Endothelial cell (in vitro differentiated cells): Measurements from ENCODE around the gene CCS. TPM values are rescaled to one million over a fixed set of nuclear protein-coding genes. Genes with fewer than 3 reads are reported as not detected.
"Not testable (repeated sequence)": the region's sequence is repeated elsewhere in the genome, so short reads cannot be mapped to it uniquely, and the experiment has no call there.

Source experiments
- DNase-seq: peaks from one replicate; pipeline ENCODE4 v3.0.0; 2021; ENCODE audit warnings: low spot score
- H3K27ac Mint-ChIP-seq: one replicate; pipeline ENCODE4 v1.8.0; 2021; ENCODE audit warnings: mixed read lengths, inconsistent platforms; ENCODE audit not compliant: unreplicated experiment
- H3K27me3 Mint-ChIP-seq: one replicate; pipeline ENCODE4 v1.8.0; 2021; ENCODE audit warnings: mild to moderate bottlenecking, moderate library complexity, mixed read lengths, inconsistent platforms; ENCODE audit not compliant: unreplicated experiment
- H3K36me3 Mint-ChIP-seq: one replicate; pipeline ENCODE4 v1.8.0; 2021; ENCODE audit warnings: mild to moderate bottlenecking, low read depth, mixed read lengths, inconsistent platforms; ENCODE audit not compliant: unreplicated experiment
- H3K4me1 Mint-ChIP-seq: one replicate; pipeline ENCODE4 v1.8.0; 2021; ENCODE audit warnings: mild to moderate bottlenecking, mixed read lengths, inconsistent platforms; ENCODE audit not compliant: unreplicated experiment
- H3K4me3 Mint-ChIP-seq: one replicate; pipeline ENCODE4 v1.8.0; 2021; ENCODE audit warnings: mild to moderate bottlenecking, mixed read lengths, inconsistent platforms; ENCODE audit not compliant: unreplicated experiment
- H3K9me3 Mint-ChIP-seq: one replicate; pipeline ENCODE4 v1.8.0; 2021; ENCODE audit warnings: mixed read lengths, inconsistent platforms; ENCODE audit not compliant: unreplicated experiment
- total RNA-seq: library from RNA; stranded (reverse); fragmentation: NEBNext Ultra II Directional; extraction: Animal tissue kit (Norgen Biotek cat#: 25700); gene quantifications from one replicate; pipeline ENCODE4 v1.2.1, GENCODE V29; 2021; ENCODE audit not compliant: unreplicated experiment
- TF ChIP-seq, protein P1 (sequence below): fragments of 200-600 bp; sonication (generic); IDR thresholded peaks from one replicate; pipeline ENCODE4 v1.5.0; 2021; ENCODE audit warnings: antibody characterized with exemption; ENCODE audit not compliant: unreplicated experiment

Gene CCS
- total RNA-seq, 1 donor from 2014 or later: 51.2 TPM

- peaks cover 54% of the 10 kb centered on the region for H3K4me1 Mint-ChIP-seq
Measured at GRCh38 chr11:66638177-66639065, 45.4 kb downstream of the CCS start, which contains the start of gene RBM4. Gene RBM4, plus strand, starts transcription at chr11:66638703. Its CDS starts 1,009 bp downstream, at chr11:66639712.

DNA sequence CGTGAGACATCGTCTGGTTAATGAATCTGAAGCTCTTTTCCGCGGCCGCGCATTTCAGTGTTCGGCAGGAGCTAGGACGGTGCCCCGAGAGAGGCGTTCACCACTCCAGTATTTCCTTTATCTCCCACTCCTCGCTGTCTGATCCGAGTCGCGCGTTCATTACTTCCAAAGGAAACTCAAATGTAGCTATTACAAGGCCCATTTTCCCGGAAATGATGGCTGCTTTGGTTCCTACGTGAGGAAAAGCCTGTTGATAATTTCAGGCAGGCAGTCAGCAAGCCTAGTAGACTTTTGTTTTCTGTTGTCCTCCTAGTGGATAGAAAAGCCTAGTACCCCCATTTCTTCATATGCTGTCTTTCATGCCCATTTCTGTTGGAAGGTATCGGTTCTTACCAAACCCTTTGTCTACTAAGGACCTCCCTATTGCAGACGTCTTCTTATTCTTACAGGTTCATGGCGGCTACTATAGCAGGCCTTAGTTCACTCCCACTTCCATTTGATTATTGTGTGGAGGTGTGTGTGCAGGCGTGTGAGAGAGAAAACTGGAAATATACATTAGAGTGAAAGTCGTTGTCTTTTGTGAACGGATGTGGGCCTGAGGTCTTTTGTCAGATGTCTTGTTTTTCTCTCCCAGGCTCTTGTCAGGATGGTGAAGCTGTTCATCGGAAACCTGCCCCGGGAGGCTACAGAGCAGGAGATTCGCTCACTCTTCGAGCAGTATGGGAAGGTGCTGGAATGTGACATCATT, 46.3 kb downstream of the CCS start:
- Mint-ChIP-seq H3K4me1 (peaks cover 58% of the 10 kb centered on the region), H3K36me3 (peaks cover 30% of the 10 kb centered on the region)

More at GRCh38 chr11:66638177-66639065, 45.4 kb downstream of the CCS start, which contains the start of gene RBM4:
- H3K9me3 Mint-ChIP-seq: no peaks in the 10 kb centered on the region
- TF ChIP-seq, protein P1, sequence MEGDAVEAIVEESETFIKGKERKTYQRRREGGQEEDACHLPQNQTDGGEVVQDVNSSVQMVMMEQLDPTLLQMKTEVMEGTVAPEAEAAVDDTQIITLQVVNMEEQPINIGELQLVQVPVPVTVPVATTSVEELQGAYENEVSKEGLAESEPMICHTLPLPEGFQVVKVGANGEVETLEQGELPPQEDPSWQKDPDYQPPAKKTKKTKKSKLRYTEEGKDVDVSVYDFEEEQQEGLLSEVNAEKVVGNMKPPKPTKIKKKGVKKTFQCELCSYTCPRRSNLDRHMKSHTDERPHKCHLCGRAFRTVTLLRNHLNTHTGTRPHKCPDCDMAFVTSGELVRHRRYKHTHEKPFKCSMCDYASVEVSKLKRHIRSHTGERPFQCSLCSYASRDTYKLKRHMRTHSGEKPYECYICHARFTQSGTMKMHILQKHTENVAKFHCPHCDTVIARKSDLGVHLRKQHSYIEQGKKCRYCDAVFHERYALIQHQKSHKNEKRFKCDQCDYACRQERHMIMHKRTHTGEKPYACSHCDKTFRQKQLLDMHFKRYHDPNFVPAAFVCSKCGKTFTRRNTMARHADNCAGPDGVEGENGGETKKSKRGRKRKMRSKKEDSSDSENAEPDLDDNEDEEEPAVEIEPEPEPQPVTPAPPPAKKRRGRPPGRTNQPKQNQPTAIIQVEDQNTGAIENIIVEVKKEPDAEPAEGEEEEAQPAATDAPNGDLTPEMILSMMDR: no peak
- H3K36me3 Mint-ChIP-seq: peaks cover 27% of the 10 kb centered on the region
- peak; percentile 91 for DNase-seq
- H3K27ac Mint-ChIP-seq: peak within 1 kb of the TSS; percentile 100
- H3K27me3 Mint-ChIP-seq: peaks cover 12% of the 10 kb centered on the region
- H3K4me3 Mint-ChIP-seq: peak within 1 kb of the TSS; percentile 100

GRCh38 chr11:66639814-66640340, 46.9 kb downstream of the CCS start:
- not testable (repeated sequence) for DNase-seq, H3K9me3 Mint-ChIP-seq
- H3K4me3 Mint-ChIP-seq: peak overlapping the region; percentile 100
- peaks cover 28% of the 10 kb centered on the region for H3K36me3 Mint-ChIP-seq
- H3K27ac Mint-ChIP-seq: peak overlapping the region; percentile 100
- peaks cover 64% of the 10 kb centered on the region for H3K4me1 Mint-ChIP-seq
- peaks cover 12% of the 10 kb centered on the region for H3K27me3 Mint-ChIP-seq

More for the DNA sequence above, 46.3 kb downstream of the CCS start:
- TF ChIP-seq, protein P1: no peak
- Mint-ChIP-seq H3K4me3 (peak overlapping the region; percentile 100), H3K27ac (peak overlapping the region; percentile 100), H3K27me3 (peaks cover 12% of the 10 kb centered on the region), H3K9me3 (no peaks in the 10 kb centered on the region)
- DNase-seq: peak; percentile 20

GRCh38 chr11:66641834-66642233, 48.8 kb downstream of the CCS start:
- H3K36me3 Mint-ChIP-seq: peaks cover 42% of the 10 kb centered on the region
- TF ChIP-seq, protein P1: no peak
- no peaks in the 10 kb centered on the region for H3K9me3 Mint-ChIP-seq
- H3K27me3 Mint-ChIP-seq: peaks cover 12% of the 10 kb centered on the region
- H3K4me1 Mint-ChIP-seq: peaks cover 80% of the 10 kb centered on the region
- H3K27ac Mint-ChIP-seq: peak overlapping the region; percentile 20
- peak overlapping the region; percentile 84 for H3K4me3 Mint-ChIP-seq
- DNase-seq: no peak

- H3K4me1 Mint-ChIP-seq: peaks cover 66% of the 10 kb centered on the region
- TF ChIP-seq, protein P1: no peak
- H3K9me3 Mint-ChIP-seq: no peaks in the 10 kb centered on the region
- H3K36me3 Mint-ChIP-seq: peaks cover 55% of the 10 kb centered on the region
- no peak overlapping the region for H3K27ac Mint-ChIP-seq
- peaks cover 10% of the 10 kb centered on the region for H3K27me3 Mint-ChIP-seq
- DNase-seq: no peak
- peak overlapping the region; percentile 56 for H3K4me3 Mint-ChIP-seq
Measured at GRCh38 chr11:66643745-66644437, 50.9 kb downstream of the CCS start.
